CD4-positive, alpha-beta T cell treated with Interleukin-12 subunit alpha and Interleukin-12 subunit beta, for 1 hour (primary cell): ENCODE results near the gene RIPOR2.
"Not testable (repeated sequence)": the region's sequence is repeated elsewhere in the genome, so short reads cannot be mapped to it uniquely, and the experiment has no call there.

Experiments used
- DNase-seq: peaks from one replicate; pipeline ENCODE4 v3.0.0-alpha.2; 2020

RIPOR2 gene

GRCh38 chr6:24797596-24798216 lies 138.1 kb downstream of the RIPOR2 start:
- no peak for DNase-seq

DNA sequence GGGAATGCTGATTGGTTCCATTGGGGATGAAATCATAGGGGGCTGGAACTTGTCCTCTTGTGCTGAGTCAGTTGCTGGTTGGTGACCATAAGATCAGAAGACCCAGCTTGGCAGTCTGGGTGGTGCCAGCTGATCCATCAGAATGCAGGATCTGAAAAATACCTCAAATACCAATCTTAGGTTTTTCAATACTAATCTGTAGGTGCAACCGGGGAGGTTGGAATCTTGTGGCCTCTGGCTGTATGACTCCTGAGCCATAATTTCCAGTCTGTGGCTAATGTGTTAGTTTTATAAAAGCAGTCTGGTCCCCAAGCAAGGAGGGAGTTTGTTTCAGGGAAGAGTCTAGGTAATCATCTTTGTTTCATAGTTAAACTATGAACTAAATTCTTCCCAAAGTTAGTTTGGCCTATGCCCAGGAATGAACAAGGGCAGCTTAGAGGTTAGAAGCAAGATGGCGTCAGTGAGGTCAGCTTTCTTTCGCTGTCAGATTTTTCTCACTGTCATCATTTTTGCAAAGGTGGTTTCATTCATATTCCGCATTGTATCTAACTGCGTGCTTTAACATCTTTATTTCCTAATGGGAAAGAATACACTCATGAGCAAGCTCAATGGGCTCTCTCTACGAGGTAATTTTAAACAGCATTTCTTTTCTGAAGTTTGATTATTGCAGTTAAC lies 139.0 kb downstream of the RIPOR2 start:
- no peak for DNase-seq

DNA sequence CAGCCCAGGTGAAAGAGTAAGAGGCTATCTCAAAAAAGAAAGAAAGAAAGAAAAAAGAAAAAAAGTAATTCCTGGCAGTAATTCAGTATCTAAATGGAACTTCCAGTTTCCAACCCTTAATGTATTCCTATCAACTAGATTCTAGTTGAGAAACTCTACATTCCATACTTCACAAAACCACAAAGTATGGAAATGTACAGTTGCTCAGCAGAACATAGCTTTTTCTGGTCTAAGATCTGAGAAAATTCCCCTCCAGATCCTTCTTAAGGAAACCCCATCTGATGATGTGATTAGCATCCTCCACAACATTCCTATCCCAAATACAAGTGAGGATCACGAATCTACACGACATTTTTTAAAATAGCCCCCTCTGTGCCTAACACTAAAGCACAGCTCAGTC lies 140.7 kb downstream of the RIPOR2 start:
- DNase-seq: no peak

DNA sequence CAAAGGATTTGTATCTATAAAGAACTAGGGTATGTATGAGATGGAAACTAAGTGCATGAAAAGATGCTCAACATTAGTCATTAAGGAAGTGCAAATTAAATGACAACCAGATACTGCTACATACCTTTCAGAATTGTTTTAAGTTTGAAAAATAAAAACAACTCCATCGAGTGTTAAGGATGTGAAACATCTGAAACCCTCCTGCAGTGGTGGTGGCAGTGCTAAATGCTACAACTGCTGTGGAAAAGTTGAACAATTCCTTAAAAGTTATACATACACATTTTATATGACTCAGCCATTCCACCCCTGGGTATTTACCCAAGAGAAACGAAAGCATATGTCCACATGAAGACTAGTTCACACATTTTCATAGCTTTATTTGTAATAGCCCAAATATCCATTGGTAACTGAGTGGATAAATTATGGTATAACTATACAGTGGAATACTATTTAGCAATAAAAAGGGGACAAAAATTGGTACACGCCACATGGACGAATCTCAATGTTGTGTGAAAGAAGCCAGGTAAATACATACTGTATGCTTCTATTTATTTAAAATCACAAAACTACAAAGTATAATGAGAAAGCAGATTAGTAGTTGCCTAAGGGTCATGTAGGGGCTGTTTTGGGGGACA lies 147.6 kb downstream of the RIPOR2 start:
- DNase-seq: no peak

GRCh38 chr6:24780206-24780605 lies 155.6 kb downstream of the RIPOR2 start:
- no peak for DNase-seq

GRCh38 chr6:24779416-24780016 lies 156.2 kb downstream of the RIPOR2 start:
- DNase-seq: no peak

DNA sequence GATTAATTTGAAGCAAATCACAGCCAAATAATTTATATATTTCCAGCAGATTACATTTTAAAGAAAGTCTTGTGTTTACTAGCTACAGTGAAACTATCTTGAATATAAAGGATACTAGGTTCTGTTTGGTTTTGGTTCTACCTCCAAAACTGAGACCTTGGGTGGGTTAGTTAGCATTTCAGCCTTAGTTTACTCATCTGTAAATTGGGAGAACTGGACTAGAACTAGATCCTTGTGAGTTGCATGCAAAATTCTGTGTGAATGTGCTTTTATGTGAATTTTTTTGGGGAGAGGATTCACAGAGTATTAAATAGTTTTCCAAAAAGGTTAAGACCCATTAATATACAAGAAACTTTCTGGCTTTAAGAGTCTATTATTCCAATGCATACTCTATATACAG lies 156.9 kb downstream of the RIPOR2 start:
- no peak for DNase-seq

DNA sequence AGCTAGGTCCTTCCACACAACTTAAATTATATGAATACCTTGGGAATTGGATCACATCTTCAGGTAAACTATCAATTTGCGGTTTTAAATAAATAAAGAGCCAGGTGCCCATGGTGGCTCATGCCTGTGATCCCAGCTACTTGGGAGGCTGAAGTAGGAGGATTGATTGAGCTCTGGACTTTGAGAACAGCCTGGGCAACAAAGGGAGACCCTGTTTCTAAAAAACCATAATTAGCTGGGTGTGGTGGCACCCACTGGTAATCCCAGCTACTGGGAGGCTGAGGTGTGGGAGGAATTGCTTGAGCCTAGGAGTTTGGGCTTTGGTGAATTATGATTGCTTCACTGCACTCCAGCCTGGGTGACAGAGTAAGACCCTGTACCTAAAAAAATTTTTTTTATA lies 157.6 kb downstream of the RIPOR2 start:
- DNase-seq: no peak

DNA sequence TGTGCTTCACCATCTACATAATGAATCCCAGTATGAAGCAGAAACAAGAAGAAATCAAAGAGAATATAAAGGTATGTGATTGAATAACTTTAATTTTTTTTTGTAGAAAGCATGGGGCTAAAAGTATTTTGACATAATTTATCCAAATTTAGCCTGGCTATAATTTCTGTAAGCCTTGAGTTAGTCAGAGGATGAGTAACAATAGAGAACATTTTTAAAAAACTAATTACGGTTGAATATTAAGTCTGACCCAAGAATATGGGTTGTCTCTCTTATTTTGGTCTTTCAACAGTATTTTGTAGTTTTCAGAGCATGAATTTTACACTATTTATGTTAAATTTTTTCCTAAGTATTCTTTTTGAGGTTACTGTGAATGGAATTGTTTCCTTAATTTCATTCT lies 158.5 kb downstream of the RIPOR2 start:
- no peak for DNase-seq

GRCh38 chr6:24775520-24776058 lies 160.2 kb downstream of the RIPOR2 start:
- no peak for DNase-seq

DNA sequence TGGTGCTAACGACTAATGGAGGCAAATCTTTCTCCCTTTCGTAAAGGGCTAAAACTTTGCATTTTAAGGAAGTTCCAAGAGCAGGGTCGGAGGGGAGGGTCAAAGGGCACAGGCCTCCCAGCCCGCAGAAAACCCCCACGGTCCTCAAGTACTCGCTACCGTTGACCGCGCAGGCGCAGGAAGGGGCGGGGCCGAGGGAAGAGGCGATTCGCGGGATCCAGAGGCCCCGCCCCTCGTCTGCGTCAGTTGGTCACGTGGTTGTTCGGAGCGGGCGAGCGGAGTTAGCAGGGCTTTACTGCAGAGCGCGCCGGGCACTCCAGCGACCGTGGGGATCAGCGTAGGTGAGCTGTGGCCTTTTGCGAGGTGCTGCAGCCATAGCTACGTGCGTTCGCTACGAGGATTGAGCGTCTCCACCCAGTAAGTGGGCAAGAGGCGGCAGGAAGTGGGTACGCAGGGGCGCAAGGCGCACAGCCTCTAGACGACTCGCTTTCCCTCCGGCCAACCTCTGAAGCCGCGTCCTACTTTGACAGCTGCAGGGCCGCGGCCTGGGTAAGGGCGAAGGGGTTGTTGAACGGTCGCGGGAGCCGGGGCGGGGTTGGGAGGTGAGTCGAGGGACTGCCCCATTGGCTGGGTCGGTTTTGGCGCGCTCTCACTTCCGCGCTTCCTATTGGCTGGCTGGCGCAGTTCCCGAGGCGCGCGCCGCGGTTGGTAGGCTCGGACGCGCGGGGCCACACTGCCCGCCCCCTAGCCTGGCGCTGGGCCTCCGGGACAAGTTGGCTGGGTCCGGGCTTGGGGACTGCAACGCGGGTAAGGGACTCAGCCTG lies 160.9 kb downstream of the RIPOR2 start, which contains the start of gene GMNN:
TSS of gene GMNN (plus strand) at position 242 of the 824 bp plus-strand sequence. CDS start 2,310 bp downstream, outside the sequence.
- peak; percentile 97 for DNase-seq

DNA sequence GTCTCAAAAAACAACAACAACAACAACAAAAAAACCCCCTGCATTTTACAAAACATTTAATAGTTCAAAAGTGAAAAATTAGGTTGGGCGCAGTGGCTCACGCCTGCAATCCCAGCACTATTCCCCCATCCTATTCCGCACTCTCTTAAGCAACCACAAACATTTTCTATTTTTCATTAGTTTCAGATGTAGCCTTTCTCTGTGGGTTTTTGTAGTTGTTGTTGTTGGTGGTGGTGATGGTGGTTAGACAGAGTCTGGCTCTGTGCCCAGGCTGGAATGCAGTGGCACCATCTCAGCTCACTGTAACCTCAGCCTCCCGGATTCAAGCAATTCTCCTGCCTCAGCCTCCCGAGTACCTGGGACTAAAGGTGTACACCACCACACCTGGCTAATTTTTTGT lies 167.4 kb downstream of the RIPOR2 start:
- DNase-seq: no peak

- DNase-seq: peak; percentile 49
Measured at GRCh38 chr6:24766680-24767462, 168.9 kb downstream of the RIPOR2 start.

- not testable (repeated sequence) for DNase-seq
Measured at GRCh38 chr6:24765968-24766367, 169.8 kb downstream of the RIPOR2 start.

DNA sequence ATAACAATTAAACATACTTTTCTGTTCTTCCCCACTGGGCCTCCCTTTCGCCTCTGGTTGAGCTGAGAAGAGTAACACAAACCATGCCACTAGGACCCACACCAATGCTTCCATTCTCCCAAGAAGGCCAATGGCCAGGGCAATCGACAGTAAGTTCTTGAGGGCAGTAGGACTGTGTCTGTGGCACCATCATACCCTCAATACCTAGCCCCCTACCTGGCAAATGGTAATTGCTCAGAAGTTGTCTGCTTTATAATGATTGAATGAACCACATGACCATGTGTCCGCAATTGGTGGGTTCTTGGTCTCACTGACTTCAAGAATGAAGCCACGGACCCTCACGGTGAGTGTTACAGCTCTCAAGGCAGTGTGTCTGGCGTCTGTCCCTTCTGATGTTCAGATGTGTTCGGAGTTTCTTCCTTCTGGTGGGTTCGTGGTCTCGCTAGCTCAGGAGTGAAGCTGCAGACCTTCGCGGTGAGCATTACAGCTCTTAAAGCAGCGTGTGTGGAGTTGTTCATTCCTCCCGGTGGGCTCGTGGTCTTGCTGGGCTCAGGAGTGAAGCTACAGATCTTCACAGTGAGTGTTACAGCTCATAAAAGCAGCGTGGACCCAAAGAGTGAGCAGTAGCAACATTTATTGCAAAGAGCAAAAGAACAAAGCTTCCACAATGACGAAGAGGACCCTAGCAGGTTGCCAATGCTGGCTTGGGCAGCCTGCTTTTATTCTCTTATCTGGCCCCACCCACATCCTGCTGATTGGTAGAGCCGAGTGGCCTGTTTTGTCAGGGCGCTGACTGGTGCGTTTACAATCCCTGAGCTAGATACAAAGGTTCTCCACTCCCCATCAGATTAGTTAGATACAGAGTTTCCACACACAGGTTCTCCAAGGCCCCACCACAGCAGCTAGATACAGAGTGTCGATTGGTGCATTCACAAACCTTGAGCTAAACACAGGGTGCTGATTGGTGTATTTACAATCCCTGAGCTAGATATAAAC lies 170.6 kb downstream of the RIPOR2 start:
- not testable (repeated sequence) for DNase-seq

DNA sequence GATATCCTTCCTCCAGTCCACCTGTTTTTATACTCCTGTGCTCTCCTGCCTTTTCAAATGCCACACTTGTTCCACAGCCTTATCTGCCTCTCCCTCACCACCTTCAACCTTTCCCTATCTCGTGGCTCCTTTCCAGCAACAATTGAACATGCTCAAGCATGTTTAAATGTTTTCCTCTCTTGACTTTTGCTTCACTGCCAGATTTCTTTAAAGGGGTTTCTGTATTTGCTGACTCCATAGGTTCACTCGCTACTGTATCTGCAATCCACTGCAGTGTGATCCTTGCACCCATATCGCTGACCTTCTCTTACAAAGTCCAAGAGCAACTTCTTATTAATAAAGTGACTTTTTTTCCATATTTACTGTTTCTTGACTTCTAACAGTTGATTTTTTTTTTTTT lies 172.2 kb downstream of the RIPOR2 start:
- DNase-seq: no peak

DNA sequence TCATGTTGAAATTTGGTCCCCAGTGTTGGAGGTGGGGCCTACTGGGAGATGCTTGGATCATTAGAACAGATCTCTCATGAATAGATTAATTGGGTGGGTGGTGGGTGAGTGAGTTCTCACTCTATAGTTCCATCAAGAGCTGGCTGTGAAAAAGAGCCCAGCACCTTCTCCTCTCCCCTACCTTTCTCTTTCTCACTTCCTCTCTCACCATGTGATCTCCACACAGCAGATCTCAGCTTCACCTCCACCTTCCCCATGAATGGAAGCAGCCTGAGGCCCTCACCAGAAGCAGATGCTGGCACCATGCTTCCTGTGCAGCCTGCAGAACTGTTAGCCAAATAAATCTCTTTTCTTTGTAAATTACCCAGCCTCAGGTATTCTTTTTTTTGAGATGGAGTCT lies 173.9 kb downstream of the RIPOR2 start:
- DNase-seq: no peak

DNA sequence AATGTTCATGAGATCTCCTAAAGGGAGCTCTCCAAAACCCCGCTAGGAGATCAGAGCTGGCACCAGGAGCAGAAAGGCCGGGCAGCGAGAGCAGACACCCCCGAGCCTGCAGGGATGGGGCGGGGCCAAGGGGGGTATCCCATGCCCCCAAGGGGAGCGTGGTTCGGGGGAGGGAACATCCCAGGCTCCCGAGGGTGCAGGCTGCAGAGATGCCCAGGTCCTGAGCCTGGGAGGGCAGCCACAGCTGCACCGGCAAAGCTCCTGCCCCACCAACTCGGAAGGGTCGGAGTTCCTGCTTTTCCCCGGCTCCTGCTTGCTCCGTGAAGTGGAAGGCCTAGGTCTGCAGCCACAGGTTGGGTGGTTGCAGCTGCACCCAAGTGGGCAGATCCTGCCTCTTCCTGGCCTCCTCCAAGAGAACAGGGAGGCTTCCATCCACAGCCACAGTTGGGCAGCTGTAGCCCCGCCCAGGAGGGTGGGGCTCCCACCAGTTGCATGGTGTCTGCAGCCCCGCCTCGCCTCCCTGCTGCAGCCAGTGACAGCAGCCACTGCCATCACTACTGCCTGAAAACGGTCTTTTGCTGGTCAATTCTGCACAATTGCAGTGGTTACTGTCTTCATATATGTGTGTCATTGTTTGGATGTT lies 174.4 kb downstream of the RIPOR2 start:
- DNase-seq: no peak

DNA sequence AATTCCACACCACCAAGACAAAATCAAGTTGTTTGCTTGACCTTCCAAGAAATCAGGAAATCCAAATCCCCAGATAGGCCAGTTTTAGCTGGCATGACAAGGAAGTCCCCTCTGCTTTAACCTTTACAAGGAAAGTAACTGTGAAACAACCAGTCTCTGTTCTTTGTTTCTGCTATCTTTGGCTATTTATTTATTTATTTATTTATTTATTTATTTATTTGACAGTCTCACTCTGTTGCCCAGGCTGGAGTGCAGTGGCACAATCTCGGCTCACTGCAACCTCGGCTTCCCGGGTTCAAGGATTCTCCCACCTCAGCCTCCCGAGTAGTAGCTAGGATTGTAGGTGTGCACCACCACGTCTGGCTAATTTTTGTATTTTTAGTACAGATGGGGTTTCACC lies 175.6 kb downstream of the RIPOR2 start:
- DNase-seq: no peak

- no peak for DNase-seq
Measured at GRCh38 chr6:24759718-24760117, 176.0 kb downstream of the RIPOR2 start.
